OCI-LY7 (cell line): ENCODE results near the gene VEPH1.

Experiments used
- EZH2phosphoT487 ChIP-seq: fragments of 200-600 bp; sonication (generic); IDR thresholded peaks from 2 replicates; pipeline ENCODE4 v1.6.1; 2018; ENCODE audit warnings: low read depth, borderline replicate concordance, mild to moderate bottlenecking, mixed run types, antibody characterized with exemption, low read length, moderate library complexity, mixed read lengths
- TF ChIP-seq, protein P1 (sequence below): fragments of 200-600 bp; sonication (generic); conservative IDR thresholded peaks from 2 replicates; pipeline ENCODE4 v1.5.1; 2014; ENCODE audit warnings: mild to moderate bottlenecking, antibody characterized with exemption, low read length, moderate library complexity, mixed read lengths

DNA sequence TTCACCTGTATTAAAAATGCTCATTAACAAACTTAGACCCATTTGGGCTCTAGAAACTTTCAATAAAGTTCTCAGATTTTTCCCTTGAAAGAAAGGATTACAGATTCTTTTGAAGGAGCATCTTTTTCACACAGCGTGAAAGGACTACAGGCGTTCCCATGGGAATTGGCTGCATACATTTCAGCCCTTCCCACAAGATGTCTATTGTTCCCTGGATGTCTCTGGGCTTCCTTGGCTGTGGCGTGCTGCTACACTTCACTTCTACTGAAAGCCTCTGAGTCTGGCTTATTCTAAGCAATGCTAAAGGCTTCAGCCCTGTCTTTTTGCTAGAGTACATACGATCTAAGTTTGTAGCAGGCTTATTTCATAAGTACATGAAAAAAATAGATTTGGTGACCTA, 1.4 kb downstream of the VEPH1 start:
- TF ChIP-seq EZH2phosphoT487: no peak
- TF ChIP-seq, protein P1, sequence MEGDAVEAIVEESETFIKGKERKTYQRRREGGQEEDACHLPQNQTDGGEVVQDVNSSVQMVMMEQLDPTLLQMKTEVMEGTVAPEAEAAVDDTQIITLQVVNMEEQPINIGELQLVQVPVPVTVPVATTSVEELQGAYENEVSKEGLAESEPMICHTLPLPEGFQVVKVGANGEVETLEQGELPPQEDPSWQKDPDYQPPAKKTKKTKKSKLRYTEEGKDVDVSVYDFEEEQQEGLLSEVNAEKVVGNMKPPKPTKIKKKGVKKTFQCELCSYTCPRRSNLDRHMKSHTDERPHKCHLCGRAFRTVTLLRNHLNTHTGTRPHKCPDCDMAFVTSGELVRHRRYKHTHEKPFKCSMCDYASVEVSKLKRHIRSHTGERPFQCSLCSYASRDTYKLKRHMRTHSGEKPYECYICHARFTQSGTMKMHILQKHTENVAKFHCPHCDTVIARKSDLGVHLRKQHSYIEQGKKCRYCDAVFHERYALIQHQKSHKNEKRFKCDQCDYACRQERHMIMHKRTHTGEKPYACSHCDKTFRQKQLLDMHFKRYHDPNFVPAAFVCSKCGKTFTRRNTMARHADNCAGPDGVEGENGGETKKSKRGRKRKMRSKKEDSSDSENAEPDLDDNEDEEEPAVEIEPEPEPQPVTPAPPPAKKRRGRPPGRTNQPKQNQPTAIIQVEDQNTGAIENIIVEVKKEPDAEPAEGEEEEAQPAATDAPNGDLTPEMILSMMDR: no peak
